Heart left ventricle (tissue), 13 donors: ENCODE results near the gene CCDC86.

Experiments used
- CTCF ChIP-seq, 12 donors: fragments of 200-600 bp; sonication (generic) in 4 of 12; IDR thresholded peaks; one replicate each; pipeline versions ENCODE4 v1.5.0 to v1.8.0; 2018 to 2022; ENCODE audit warnings: antibody characterized with exemption in 12 of 12, mild to moderate bottlenecking in 5 of 12
- POLR2A ChIP-seq, 2 donors: fragments of 450-650 bp; IDR thresholded peaks; one replicate each; pipeline ENCODE4 v1.6.1; 2017; ENCODE audit warnings: antibody characterized with exemption in 2 of 2, mild to moderate bottlenecking in 2 of 2, moderate library complexity in 2 of 2
- donor health status: ischemic (EF 13 %, LVEDD 7.1; RV severe dilation, severe dysfunction).
- donor health status: DM: no; HTN: yes; CAD: no.
- donor health status: DM: no; HTN: no; CAD: no.
- donor health status: ischemic (EF 25% LVEDD 6.9; RV normal size, moderate dysfunction).
- donor health status: ischemic (EF 25% LVEDD 5.7; RV mildly dilated, moderate dysfunction).
- donor health status: ischemic (EF 35%, LVEDD 5.7; RV mildly dilated, moderate dysfunction).
- donor health status: nonischemic (EF 11% LVEDD 7.7; RV severe dilation, severe dysfunction).
- donor health status: DM: yes; HTN: yes; CAD: no.
- donor health status: PGD.
- donor health status: ischemic (EF 29% LVEDD 5.4; RV normal size, mild dysfunction).
- donor health status: nonischemic (EF 23%, LVEDD 6.1; RV moderate dilation, normal function).

- TF ChIP-seq CTCF (IDR thresholded peaks at IDR 0.05) (no peak), POLR2A (IDR thresholded peaks at IDR 0.05) (no peak)
Measured at GRCh38 chr11:60809691-60810090, 32.2 kb upstream of the CCDC86 start.
